Measurements from ENCODE around the gene ST13. TPM values are rescaled to one million over a fixed set of nuclear protein-coding genes. Genes with fewer than 3 reads are reported as not detected.
A peak's percentile ranks its signal among the peaks of the same experiment; 100 is the strongest.
"Not testable (repeated sequence)": the region's sequence is repeated elsewhere in the genome, so short reads cannot be mapped to it uniquely, and the experiment has no call there.

ST13 gene
- total RNA-seq, 1 donor from 2014 or later = 167 TPM

DNA sequence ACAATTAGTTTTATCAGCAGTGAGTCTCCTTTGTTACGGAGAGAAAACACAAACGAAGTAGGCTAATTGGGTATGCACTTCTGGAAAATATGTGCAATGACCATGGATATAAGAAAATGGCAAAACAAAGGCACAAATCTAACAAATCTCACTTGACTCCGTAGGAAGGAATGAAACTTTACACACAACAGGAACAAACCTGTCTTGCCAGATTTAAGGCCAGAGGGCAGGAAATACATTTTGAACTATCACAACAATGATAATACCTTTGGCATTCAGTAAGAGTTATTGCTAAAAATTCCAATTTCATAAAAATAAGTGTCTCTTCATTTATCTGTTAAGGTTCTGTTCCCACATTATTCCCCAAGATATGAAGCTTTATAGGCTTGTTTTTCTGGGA, 73.9 kb downstream of the ST13 start:
- peak; percentile 20 to 43 for DNase-seq (ENCODE audit: low read depth in 2 of 2)

- not testable (repeated sequence) for DNase-seq (ENCODE audit: low read depth in 2 of 2)
Observed at GRCh38 chr22:40781749-40782148, 74.7 kb downstream of the ST13 start.

Other genes with a start within 250 kb of the ST13 start
- gene MRTFA, start 219.9 kb downstream of the ST13 start, total RNA-seq = 12.8 and 24.5 TPM in 2 replicates
- 0.13 TPM in 2 replicates for gene MCHR1, start 177.2 kb downstream of the ST13 start, total RNA-seq
- 15.7 and 19.2 TPM in 2 replicates for gene SLC25A17, start 37.3 kb downstream of the ST13 start, total RNA-seq
- 5.4 and 7.0 TPM in 2 replicates for gene XPNPEP3, start 509 bp upstream of the ST13 start, total RNA-seq
- gene DNAJB7, start 5.5 kb upstream of the ST13 start, total RNA-seq = not detected in 2 replicates
- 74.8 and 93.5 TPM in 2 replicates for gene RBX1, start 94.7 kb upstream of the ST13 start, total RNA-seq
- 21.2 and 49.6 TPM in 2 replicates for gene EP300, start 236.0 kb upstream of the ST13 start, total RNA-seq

All from dermis microvascular lymphatic vessel endothelial cell (primary cell).